BLaER1 (cell line): Measurements from ENCODE around the gene CNTN4.

ENCODE experiments used
- H3K27ac ChIP-seq: shearing (Covaris generic); formaldehyde crosslinking; 2 replicates; pipeline ENCODE4 v1.8.1; 2022
- H3K27me3 ChIP-seq: shearing (Covaris generic); formaldehyde crosslinking; 2 replicates; pipeline ENCODE4 v1.8.1; 2022
- H3K36me3 ChIP-seq: shearing (Covaris generic); formaldehyde crosslinking; 2 replicates; pipeline ENCODE4 v1.8.1; 2022
- H3K4me1 ChIP-seq: shearing (Covaris generic); formaldehyde crosslinking; 2 replicates; pipeline ENCODE4 v1.8.1; 2022
- H3K4me2 ChIP-seq: shearing (Covaris generic); formaldehyde crosslinking; 2 replicates; pipeline ENCODE4 v1.8.1; 2022
- H3K4me3 ChIP-seq: shearing (Covaris generic); formaldehyde crosslinking; 2 replicates; pipeline ENCODE4 v1.8.1; 2022
- H3K9ac ChIP-seq: shearing (Covaris generic); formaldehyde crosslinking; 2 replicates; pipeline ENCODE4 v1.8.1; 2022
- H3K9me3 ChIP-seq: shearing (Covaris generic); formaldehyde crosslinking; 2 replicates; pipeline ENCODE4 v1.8.1; 2022
- H4K20me1 ChIP-seq: shearing (Covaris generic); formaldehyde crosslinking; 2 replicates; pipeline ENCODE4 v1.8.1; 2022
- Cebpa-rat ChIP-seq: shearing (Covaris generic); IDR thresholded peaks from 2 replicates; pipeline ENCODE4 v1.8.1; 2022

CNTN4 gene

GRCh38 chr3:2148561-2149340 lies 50.1 kb downstream of the CNTN4 start:
- TF ChIP-seq Cebpa-rat: no peak
- H3K27me3 ChIP-seq: no peaks in the 10 kb centered on the region
- no peak overlapping the region for H3K4me2 ChIP-seq
- peaks cover 13% of the 10 kb centered on the region for H3K4me1 ChIP-seq
- no peak overlapping the region for H3K4me3 ChIP-seq
- H4K20me1 ChIP-seq: no peaks in the 10 kb centered on the region
- no peak overlapping the region for H3K27ac ChIP-seq
- H3K9ac ChIP-seq: no peak overlapping the region
- H3K9me3 ChIP-seq: no peaks in the 10 kb centered on the region
- no peaks in the 10 kb centered on the region for H3K36me3 ChIP-seq

- H3K9ac ChIP-seq: no peak overlapping the region
- no peaks in the 10 kb centered on the region for H3K9me3 ChIP-seq
- no peak for TF ChIP-seq Cebpa-rat
- H3K27me3 ChIP-seq: no peaks in the 10 kb centered on the region
- H4K20me1 ChIP-seq: no peaks in the 10 kb centered on the region
- no peak overlapping the region for H3K27ac ChIP-seq
- H3K36me3 ChIP-seq: no peaks in the 10 kb centered on the region
- H3K4me1 ChIP-seq: peaks cover 20% of the 10 kb centered on the region
- no peak overlapping the region for H3K4me2 ChIP-seq
- no peak overlapping the region for H3K4me3 ChIP-seq
These were observed 54.4 kb downstream of the CNTN4 start for GRCh38 chr3:2153053-2153452.

GRCh38 chr3:2153547-2153946 lies 54.9 kb downstream of the CNTN4 start:
- H4K20me1 ChIP-seq: no peaks in the 10 kb centered on the region
- H3K4me2 ChIP-seq: no peak overlapping the region
- H3K4me3 ChIP-seq: no peak overlapping the region
- no peaks in the 10 kb centered on the region for H3K9me3 ChIP-seq
- H3K27me3 ChIP-seq: no peaks in the 10 kb centered on the region
- no peaks in the 10 kb centered on the region for H3K36me3 ChIP-seq
- no peak overlapping the region for H3K27ac ChIP-seq
- no peak for TF ChIP-seq Cebpa-rat
- no peak overlapping the region for H3K9ac ChIP-seq
- peaks cover 20% of the 10 kb centered on the region for H3K4me1 ChIP-seq

GRCh38 chr3:2154621-2155020 lies 56.0 kb downstream of the CNTN4 start:
- Histone ChIP-seq H3K4me2 (no peak overlapping the region), H3K4me3 (no peak overlapping the region), H3K9ac (no peak overlapping the region), H3K9me3 (no peaks in the 10 kb centered on the region), H3K27ac (no peak overlapping the region), H3K4me1 (peaks cover 20% of the 10 kb centered on the region), H4K20me1 (no peaks in the 10 kb centered on the region), H3K27me3 (no peaks in the 10 kb centered on the region), H3K36me3 (no peaks in the 10 kb centered on the region)
- no peak for TF ChIP-seq Cebpa-rat

GRCh38 chr3:2156244-2156847 lies 57.7 kb downstream of the CNTN4 start:
- Histone ChIP-seq H3K27me3 (no peaks in the 10 kb centered on the region), H3K4me2 (no peak overlapping the region), H3K36me3 (no peaks in the 10 kb centered on the region), H3K4me3 (no peak overlapping the region), H3K4me1 (peaks cover 7% of the 10 kb centered on the region; the same call in 1 of the 2 replicates), H4K20me1 (no peaks in the 10 kb centered on the region), H3K9me3 (no peaks in the 10 kb centered on the region), H3K27ac (no peak overlapping the region), H3K9ac (no peak overlapping the region)
- no peak for TF ChIP-seq Cebpa-rat

GRCh38 chr3:2158828-2159227 lies 60.2 kb downstream of the CNTN4 start:
- Histone ChIP-seq H3K9ac (no peak overlapping the region), H3K36me3 (no peaks in the 10 kb centered on the region), H3K4me3 (no peak overlapping the region), H4K20me1 (no peaks in the 10 kb centered on the region), H3K9me3 (no peaks in the 10 kb centered on the region), H3K27ac (no peak overlapping the region), H3K4me2 (no peak overlapping the region), H3K4me1 (peaks cover 7% of the 10 kb centered on the region; the same call in 1 of the 2 replicates), H3K27me3 (no peaks in the 10 kb centered on the region)
- no peak for TF ChIP-seq Cebpa-rat

- H3K9ac ChIP-seq: no peak overlapping the region
- TF ChIP-seq Cebpa-rat: no peak
These were observed 67.9 kb downstream of the CNTN4 start for GRCh38 chr3:2166552-2166951.

GRCh38 chr3:2172561-2173171 lies 74.0 kb downstream of the CNTN4 start:
- H3K4me1 ChIP-seq: no peaks in the 10 kb centered on the region
- no peak overlapping the region for H3K9ac ChIP-seq
- H3K9me3 ChIP-seq: no peaks in the 10 kb centered on the region
- no peak overlapping the region for H3K4me3 ChIP-seq
- H3K27me3 ChIP-seq: no peaks in the 10 kb centered on the region
- TF ChIP-seq Cebpa-rat: no peak
- H3K4me2 ChIP-seq: no peak overlapping the region
- H4K20me1 ChIP-seq: no peaks in the 10 kb centered on the region
- H3K27ac ChIP-seq: no peak overlapping the region
- no peaks in the 10 kb centered on the region for H3K36me3 ChIP-seq

More at GRCh38 chr3:2166552-2166951, 67.9 kb downstream of the CNTN4 start:
- no peak overlapping the region for H3K27ac ChIP-seq
- no peak overlapping the region for H3K4me2 ChIP-seq
- no peaks in the 10 kb centered on the region for H3K9me3 ChIP-seq
- H3K27me3 ChIP-seq: no peaks in the 10 kb centered on the region
- H4K20me1 ChIP-seq: no peaks in the 10 kb centered on the region
- H3K4me1 ChIP-seq: no peaks in the 10 kb centered on the region
- H3K4me3 ChIP-seq: no peak overlapping the region
- no peaks in the 10 kb centered on the region for H3K36me3 ChIP-seq

GRCh38 chr3:2180634-2181033 lies 82.0 kb downstream of the CNTN4 start:
- H3K9me3 ChIP-seq: no peaks in the 10 kb centered on the region
- TF ChIP-seq Cebpa-rat: no peak

GRCh38 chr3:2198776-2199279 lies 100.2 kb downstream of the CNTN4 start:
- Histone ChIP-seq H4K20me1 (no peaks in the 10 kb centered on the region), H3K4me1 (no peaks in the 10 kb centered on the region), H3K36me3 (no peaks in the 10 kb centered on the region), H3K4me3 (no peak overlapping the region), H3K27ac (no peak overlapping the region), H3K9ac (no peak overlapping the region), H3K27me3 (no peaks in the 10 kb centered on the region), H3K9me3 (no peaks in the 10 kb centered on the region), H3K4me2 (no peak overlapping the region)
- no peak for TF ChIP-seq Cebpa-rat

More at GRCh38 chr3:2180634-2181033, 82.0 kb downstream of the CNTN4 start:
- H3K27ac ChIP-seq: no peak overlapping the region
- H3K36me3 ChIP-seq: no peaks in the 10 kb centered on the region
- no peak overlapping the region for H3K9ac ChIP-seq
- no peaks in the 10 kb centered on the region for H3K4me1 ChIP-seq
- no peak overlapping the region for H3K4me3 ChIP-seq
- H3K27me3 ChIP-seq: no peaks in the 10 kb centered on the region
- H3K4me2 ChIP-seq: no peak overlapping the region
- H4K20me1 ChIP-seq: no peaks in the 10 kb centered on the region
